Measurements from ENCODE around the gene SENP3.

The SENP3 gene

GRCh38 chr17:7589204-7589868, 27.6 kb downstream of the SENP3 start:
- TF ChIP-seq YY1 (IDR thresholded peaks at IDR 0.05; ENCODE audit: low read depth) (no peak), EGR1 (IDR thresholded peaks at IDR 0.05) (no peak), ZBTB7A (IDR thresholded peaks at IDR 0.05; ENCODE audit: low read depth) (no peak), FOXM1 (IDR thresholded peaks at IDR 0.05; ENCODE audit: borderline replicate concordance, low read depth) (no peak), CEBPB (IDR thresholded peaks at IDR 0.05) (no peak), NFIC (IDR thresholded peaks at IDR 0.05) (no peak), TEAD4 (IDR thresholded peaks at IDR 0.05) (no peak), REST (IDR thresholded peaks at IDR 0.05; ENCODE audit: low read depth) (no peak), TAF1 (IDR thresholded peaks at IDR 0.05; ENCODE audit: low read depth) (no peak), RAD21 (IDR thresholded peaks at IDR 0.05; ENCODE audit: low read depth) (no peak), MAX (IDR thresholded peaks at IDR 0.05) (no peak), CREB1 (IDR thresholded peaks at IDR 0.05; ENCODE audit: low read depth) (no peak), USF1 (IDR thresholded peaks at IDR 0.05) (no peak), EP300 (IDR thresholded peaks at IDR 0.05; ENCODE audit: borderline replicate concordance) (no peak), TCF12 (IDR thresholded peaks at IDR 0.05; ENCODE audit: low read depth) (no peak)

GRCh38 chr17:7589891-7590691, 28.4 kb downstream of the SENP3 start, which contains the start of gene SOX15:
SOX15 (minus strand) TSS chr17:7590094; CDS start chr17:7589676, 418 bp downstream.
- TF ChIP-seq NFIC (IDR thresholded peaks at IDR 0.05) (no peak), RAD21 (IDR thresholded peaks at IDR 0.05; ENCODE audit: low read depth) (no peak), TCF12 (IDR thresholded peaks at IDR 0.05; ENCODE audit: low read depth) (no peak)

GRCh38 chr17:7590743-7591142, 29.0 kb downstream of the SENP3 start:
- TF ChIP-seq EGR1 (IDR thresholded peaks at IDR 0.05) (no peak), FOXM1 (IDR thresholded peaks at IDR 0.05; ENCODE audit: borderline replicate concordance, low read depth) (no peak), RAD21 (IDR thresholded peaks at IDR 0.05; ENCODE audit: low read depth) (no peak), TCF12 (IDR thresholded peaks at IDR 0.05; ENCODE audit: low read depth) (no peak), REST (IDR thresholded peaks at IDR 0.05; ENCODE audit: low read depth) (no peak), YY1 (IDR thresholded peaks at IDR 0.05; ENCODE audit: low read depth) (no peak), EP300 (IDR thresholded peaks at IDR 0.05; ENCODE audit: borderline replicate concordance) (no peak), TAF1 (IDR thresholded peaks at IDR 0.05; ENCODE audit: low read depth) (no peak), ZBTB7A (IDR thresholded peaks at IDR 0.05; ENCODE audit: low read depth) (no peak), MAX (IDR thresholded peaks at IDR 0.05) (no peak), NFIC (IDR thresholded peaks at IDR 0.05) (no peak), TEAD4 (IDR thresholded peaks at IDR 0.05) (no peak), CEBPB (IDR thresholded peaks at IDR 0.05) (no peak), USF1 (IDR thresholded peaks at IDR 0.05) (no peak)

GRCh38 chr17:7591596-7591995, 29.9 kb downstream of the SENP3 start:
- TF ChIP-seq REST (IDR thresholded peaks at IDR 0.05; ENCODE audit: low read depth) (no peak), ZBTB7A (IDR thresholded peaks at IDR 0.05; ENCODE audit: low read depth) (no peak), CREB1 (IDR thresholded peaks at IDR 0.05; ENCODE audit: low read depth) (no peak), FOXM1 (IDR thresholded peaks at IDR 0.05; ENCODE audit: borderline replicate concordance, low read depth) (no peak), USF1 (IDR thresholded peaks at IDR 0.05) (no peak), YY1 (IDR thresholded peaks at IDR 0.05; ENCODE audit: low read depth) (no peak), TCF12 (IDR thresholded peaks at IDR 0.05; ENCODE audit: low read depth) (no peak), RAD21 (IDR thresholded peaks at IDR 0.05; ENCODE audit: low read depth) (no peak), EP300 (IDR thresholded peaks at IDR 0.05; ENCODE audit: borderline replicate concordance) (no peak), EGR1 (IDR thresholded peaks at IDR 0.05) (no peak), NFIC (IDR thresholded peaks at IDR 0.05) (no peak), MAX (IDR thresholded peaks at IDR 0.05) (no peak), TEAD4 (IDR thresholded peaks at IDR 0.05) (no peak)

All from Ishikawa (cell line).